Keratinocyte (primary cell): ENCODE results near the gene COQ8A.

Experiments
- CTCF ChIP-seq, 3 experiments: IDR thresholded peaks in 1 of 3; conservative IDR thresholded peaks in 1 of 3; optimal IDR thresholded peaks in 1 of 3; 2 replicates in 2 of 3; 3 replicates in 1 of 3; pipeline versions ENCODE3 to v1.5.1; 2011; ENCODE audit warnings: low read length in 3 of 3, mild to moderate bottlenecking in 3 of 3, moderate library complexity in 2 of 3, control low read depth in 1 of 3, inconsistent platforms in 1 of 3; ENCODE audit not compliant: insufficient read depth in 2 of 3; ENCODE audit errors: extremely low read depth in 1 of 3
- EZH2 ChIP-seq: IDR thresholded peaks from one replicate; pipeline ENCODE4 v1.6.1; 2012; ENCODE audit warnings: inconsistent platforms, mild to moderate bottlenecking, low read length, moderate library complexity

GRCh38 chr1:226994586-226995364 lies 54.7 kb downstream of the COQ8A start:
- TF ChIP-seq CTCF (optimal IDR thresholded peaks at IDR 0.05 in 1 of 3, IDR thresholded peaks at IDR 0.05 in 1 of 3, conservative IDR thresholded peaks at IDR 0.05 in 1 of 3; ENCODE audit: extremely low read depth in 1 of 3, insufficient read depth in 2 of 3, low read length in 3 of 3), result no peak
- TF ChIP-seq EZH2, result no peak
